HepG2 (cell line): ENCODE results near the gene NDUFB3. TPM values are rescaled to one million over a fixed set of nuclear protein-coding genes. Genes with fewer than 3 reads are reported as not detected.
A peak's percentile ranks its signal among the peaks of the same experiment; 100 is the strongest.

ENCODE experiments used
- BHLHE40 ChIP-seq: IDR thresholded peaks from 2 replicates; pipeline ENCODE4 v1.6.1; 2011; ENCODE audit warnings: low read length, improper control_type of control experiment
- CBFB ChIP-seq: sonication (generic); formaldehyde crosslinking; IDR thresholded peaks from 2 replicates; pipeline ENCODE4 v1.4.0; 2020; ENCODE audit warnings: missing genetic modification reagents
- KAT2B ChIP-seq: fragments of 150-350 bp; IDR thresholded peaks from 2 replicates; pipeline ENCODE4 v1.6.1; 2014; ENCODE audit warnings: low read depth, low read length, borderline replicate concordance
- MLXIP ChIP-seq: sonication (generic); formaldehyde crosslinking; IDR thresholded peaks from 2 replicates; pipeline ENCODE4 v1.9.0; 2021; ENCODE audit warnings: missing genetic modification reagents, borderline replicate concordance
- MXD3 ChIP-seq: IDR thresholded peaks from 2 replicates; pipeline ENCODE4 v1.6.1; 2016; ENCODE audit warnings: mild to moderate bottlenecking, missing biosample characterization, missing genetic modification reagents
- NFE2 ChIP-seq: sonication (generic); formaldehyde crosslinking; IDR thresholded peaks from 2 replicates; pipeline ENCODE4 v1.4.0; 2020; ENCODE audit warnings: missing genetic modification reagents
- NKX3-1 ChIP-seq: sonication (generic); formaldehyde crosslinking; IDR thresholded peaks from 2 replicates; pipeline ENCODE4 v1.5.0; 2020; ENCODE audit warnings: missing genetic modification reagents
- NRL ChIP-seq: sonication (generic); formaldehyde crosslinking; IDR thresholded peaks from 2 replicates; pipeline ENCODE4 v1.5.0; 2020; ENCODE audit warnings: missing genetic modification reagents, mild to moderate bottlenecking, moderate library complexity, borderline replicate concordance
- SETDB1 ChIP-seq: sonication (generic); formaldehyde crosslinking; IDR thresholded peaks from 2 replicates; pipeline ENCODE4 v1.5.1; 2020; ENCODE audit warnings: missing genetic modification reagents, mild to moderate bottlenecking, borderline replicate concordance
- SOX13 ChIP-seq, 3 experiments: fragments of 450-650 bp in 1 of 3; sonication (generic) in 1 of 3; formaldehyde crosslinking in 1 of 3; IDR thresholded peaks in 2 of 3; conservative IDR thresholded peaks in 1 of 3; 2 replicates each; pipeline versions ENCODE4 v1.5.0 to v1.6.1; 2016 to 2020; ENCODE audit warnings: antibody characterized with exemption in 1 of 3, mild to moderate bottlenecking in 1 of 3, missing compliant biosample characterization in 1 of 3, missing genetic modification reagents in 1 of 3, moderate library complexity in 1 of 3
- TEAD3 ChIP-seq: optimal IDR thresholded peaks from 2 replicates; pipeline ENCODE3; 2016; ENCODE audit warnings: borderline replicate concordance
- ZMYM3 ChIP-seq: sonication (generic); formaldehyde crosslinking; IDR thresholded peaks from 2 replicates; pipeline ENCODE4 v1.5.1; 2020; ENCODE audit warnings: mild to moderate bottlenecking, missing genetic modification reagents
- ZNF30 ChIP-seq: sonication (generic); formaldehyde crosslinking; IDR thresholded peaks from 2 replicates; pipeline ENCODE4 v1.5.0; 2020; ENCODE audit warnings: mild to moderate bottlenecking, missing genetic modification reagents
- ZNF33A ChIP-seq: sonication (generic); formaldehyde crosslinking; IDR thresholded peaks from 2 replicates; pipeline ENCODE4 v1.5.1; 2020; ENCODE audit warnings: missing genetic modification reagents, mild to moderate bottlenecking, moderate library complexity, borderline replicate concordance
- ZNF687 ChIP-seq: sonication (generic); formaldehyde crosslinking; IDR thresholded peaks from 2 replicates; pipeline ENCODE4 v1.5.1; 2020; ENCODE audit warnings: mild to moderate bottlenecking, missing genetic modification reagents, moderate library complexity
- ZSCAN12 ChIP-seq: sonication (generic); formaldehyde crosslinking; IDR thresholded peaks from 2 replicates; pipeline ENCODE4 v1.9.0; 2021; ENCODE audit warnings: mild to moderate bottlenecking, missing genetic modification reagents
- polyA plus RNA-seq, 8 experiments: library from polyadenylated mRNA; depleted of rRNA in 3 of 8; stranded (reverse) in 7 of 8; unstranded in 1 of 8; fragments of >200 nt; fragmentation: Illumina TruSeq in 4 of 8; extraction: Trizol in 4 of 8; gene quantifications; 2 replicates each; pipeline versions ENCODE4 v1.2.1 to v1.2.3, GENCODE V29; 2011 to 2016; ENCODE audit warnings: low read depth in 4 of 8, missing spikeins in 1 of 8, mixed read lengths in 1 of 8; ENCODE audit not compliant: insufficient read depth in 1 of 8
- total RNA-seq, 5 experiments: library from RNA; depleted of rRNA; stranded (reverse); fragments of >200 nt; fragmentation: Illumina TruSeq; extraction: Trizol; gene quantifications; 2 replicates each; pipeline ENCODE4 v1.2.3, GENCODE V29; 2016; ENCODE audit warnings: low read depth in 1 of 5
- TF ChIP-seq, protein P1 (sequence below): IDR thresholded peaks from 2 replicates; pipeline ENCODE4 v1.6.1; 2016
- TF ChIP-seq, protein P2 (sequence below): sonication (generic); formaldehyde crosslinking; IDR thresholded peaks from 2 replicates; pipeline ENCODE4 v1.4.0; 2020; ENCODE audit warnings: low read depth, mild to moderate bottlenecking, missing genetic modification reagents

NDUFB3 gene
- total and polyA plus RNA-seq, 2 of the 13 experiments (the other 11 are each of a cell fraction or from before 2014, with no cell fraction given): 50.7 to 159 TPM

DNA sequence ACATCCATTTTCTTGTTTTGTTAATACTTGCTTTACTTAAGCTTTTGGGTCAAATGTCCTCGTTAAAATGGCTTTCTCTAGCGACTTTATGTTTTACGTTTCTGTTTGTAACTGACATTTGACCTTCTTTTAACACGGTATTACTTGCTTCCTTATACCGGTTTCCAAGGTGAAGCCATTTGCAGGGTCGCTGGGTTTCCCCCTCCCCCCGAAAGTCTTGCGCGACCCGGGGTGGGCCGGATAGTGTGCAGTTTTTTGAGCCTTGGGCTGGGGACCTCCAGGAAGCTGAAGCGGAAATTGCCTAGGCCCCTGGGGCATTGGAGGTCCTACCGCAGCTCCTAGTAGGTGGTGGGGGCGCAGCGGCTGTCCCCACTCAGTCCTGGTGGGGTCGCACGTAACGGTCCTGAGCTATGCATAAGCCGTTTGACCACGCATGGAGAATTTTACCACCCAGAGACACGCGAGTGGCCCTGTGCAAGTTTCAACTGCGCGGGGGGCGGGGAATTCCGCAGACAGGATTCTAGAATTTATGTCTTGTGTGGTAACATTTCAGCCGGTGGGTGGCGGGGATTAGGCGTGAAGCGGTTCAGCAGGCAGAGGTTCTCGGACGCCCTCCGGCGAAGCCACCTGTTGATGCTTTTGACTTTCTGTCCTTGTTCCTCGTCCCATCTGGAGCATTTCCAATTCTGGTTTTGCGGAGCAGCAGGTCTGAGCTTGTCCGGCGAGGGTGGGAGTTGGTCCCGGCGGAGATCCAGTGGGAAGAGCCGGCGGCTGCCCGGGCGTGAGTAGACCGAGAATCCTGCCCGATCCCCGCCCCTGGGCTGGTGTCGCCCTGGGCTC lies 46.5 kb downstream of the NDUFB3 start (continued):
- TF ChIP-seq ZNF30 (CRISPR knock-in tag): no peak
- TF ChIP-seq KAT2B: no peak
- TF ChIP-seq ZNF33A (CRISPR knock-in tag): no peak
- no peak for TF ChIP-seq SETDB1 (CRISPR knock-in tag)
- TF ChIP-seq CBFB (CRISPR knock-in tag): peak; percentile 67; the same call in 1 of the 2 replicates
- TF ChIP-seq ZSCAN12 (CRISPR knock-in tag): no peak
- peak; percentile 98 for TF ChIP-seq ZNF687
- TF ChIP-seq NKX3-1 (CRISPR knock-in tag): peak; percentile 66; the same call in 1 of the 2 replicates
- no peak for TF ChIP-seq MXD3 (CRISPR knock-in tag)
- TF ChIP-seq ZMYM3 (CRISPR knock-in tag): 0 out of 2 replicates have a peak, but pooled peaks have one; percentile 10
- peak; percentile 91 for TF ChIP-seq TEAD3 (CRISPR knock-in tag)
- TF ChIP-seq NRL (CRISPR knock-in tag): no peak; the same call in 1 of the 2 replicates
- TF ChIP-seq BHLHE40: no peak; the same call in 1 of the 2 replicates
- no peak for TF ChIP-seq NFE2 (CRISPR knock-in tag)
- TF ChIP-seq, protein P1, sequence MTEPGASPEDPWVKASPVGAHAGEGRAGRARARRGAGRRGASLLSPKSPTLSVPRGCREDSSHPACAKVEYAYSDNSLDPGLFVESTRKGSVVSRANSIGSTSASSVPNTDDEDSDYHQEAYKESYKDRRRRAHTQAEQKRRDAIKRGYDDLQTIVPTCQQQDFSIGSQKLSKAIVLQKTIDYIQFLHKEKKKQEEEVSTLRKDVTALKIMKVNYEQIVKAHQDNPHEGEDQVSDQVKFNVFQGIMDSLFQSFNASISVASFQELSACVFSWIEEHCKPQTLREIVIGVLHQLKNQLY (CRISPR knock-in tag): no peak
- TF ChIP-seq, protein P2, sequence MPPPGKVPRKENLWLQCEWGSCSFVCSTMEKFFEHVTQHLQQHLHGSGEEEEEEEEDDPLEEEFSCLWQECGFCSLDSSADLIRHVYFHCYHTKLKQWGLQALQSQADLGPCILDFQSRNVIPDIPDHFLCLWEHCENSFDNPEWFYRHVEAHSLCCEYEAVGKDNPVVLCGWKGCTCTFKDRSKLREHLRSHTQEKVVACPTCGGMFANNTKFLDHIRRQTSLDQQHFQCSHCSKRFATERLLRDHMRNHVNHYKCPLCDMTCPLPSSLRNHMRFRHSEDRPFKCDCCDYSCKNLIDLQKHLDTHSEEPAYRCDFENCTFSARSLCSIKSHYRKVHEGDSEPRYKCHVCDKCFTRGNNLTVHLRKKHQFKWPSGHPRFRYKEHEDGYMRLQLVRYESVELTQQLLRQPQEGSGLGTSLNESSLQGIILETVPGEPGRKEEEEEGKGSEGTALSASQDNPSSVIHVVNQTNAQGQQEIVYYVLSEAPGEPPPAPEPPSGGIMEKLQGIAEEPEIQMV (CRISPR knock-in tag): peak; percentile 90
- no peak for TF ChIP-seq SOX13 (IDR thresholded peaks at IDR 0.05)
- TF ChIP-seq SOX13 (CRISPR knock-in tag; conservative IDR thresholded peaks at IDR 0.05 in 1 of 2, IDR thresholded peaks at IDR 0.05 in 1 of 2): peak in 1 of 2 experiments; percentile 41; a peak in 2 of 4 replicates
- no peak; the same call in 1 of the 2 replicates for TF ChIP-seq MLXIP (CRISPR knock-in tag)
